ENCODE results near the gene GNB4.

- TF ChIP-seq CTCF (IDR thresholded peaks at IDR 0.05): no peak
- TF ChIP-seq POLR2A (IDR thresholded peaks at IDR 0.05): no peak
Observed at GRCh38 chr3:179460260-179460659, 9.0 kb upstream of the GNB4 start.
